GM12878 (cell line): ENCODE results near the gene YIF1A. TPM values are rescaled to one million over a fixed set of nuclear protein-coding genes. Genes with fewer than 3 reads are reported as not detected.

Experiments used
- ATAC-seq: fragments of 200-7000 bp; cut with Tn5 transposase; 3 replicates; pipeline ENCODE4 v1.9.1; 2020; ENCODE audit warnings: mild to moderate bottlenecking, moderate library complexity
- BruUV-seq: library from RNA; stranded (reverse); fragments of 400-500 nt; replicated peaks from 2 replicates; lab custom pipeline; 2021; lab: Mats Ljungman, UMichigan
- CTCF ChIA-PET: fragments of 300-600 bp; sonication (Branson Sonifier 250); formaldehyde crosslinking; extraction: SDS; loops from one replicate; lab custom pipeline; 2021; ENCODE audit warnings: inconsistent platforms; lab: Yijun Ruan, JAX
- POLR2A ChIA-PET: fragments of 350-600 bp; formaldehyde crosslinking; extraction: SDS; loops from one replicate; lab custom pipeline; 2021; ENCODE audit warnings: inconsistent platforms; lab: Charles Lee
- RAD21 ChIA-PET: fragments of 300-600 bp; sonication (Branson Sonifier 250); formaldehyde crosslinking; loops from one replicate; lab custom pipeline; 2023; ENCODE audit warnings: antibody characterized with exemption; ENCODE audit not compliant: unreplicated experiment; lab: Charles Lee
- SMC1A ChIA-PET: fragments of 300-600 bp; sonication (Branson Sonifier 250); formaldehyde crosslinking; loops from one replicate; lab custom pipeline; 2023; ENCODE audit not compliant: unreplicated experiment, uncharacterized antibody; lab: Charles Lee
- DNase-seq: peaks from one replicate; pipeline ENCODE4 v3.0.0-alpha.2; 2011; ENCODE audit warnings: low read depth, low spot score
- FAIRE-seq: peaks from 3 replicates; lab custom pipeline; 2011; peaks lifted over from hg19 to GRCh38; lab: Jason Lieb, UNC
- H2AFZ ChIP-seq: 2 replicates; pipeline ENCODE4 v1.6.0; 2011; ENCODE audit warnings: low read depth, low read length, control low read depth; ENCODE audit not compliant: control insufficient read depth
- H3K27ac ChIP-seq: 2 replicates; pipeline ENCODE4 v1.5.1; 2011; ENCODE audit warnings: control low read depth; ENCODE audit not compliant: control insufficient read depth, insufficient read depth
- H3K27me3 ChIP-seq, 2 experiments: replicated peaks in 1 of 2; 2 replicates each; pipeline versions ENCODE4 v1.6.0 to v1.6.1; 2011; ENCODE audit warnings: low read length in 1 of 2; ENCODE audit not compliant: control insufficient read depth in 2 of 2, insufficient read depth in 2 of 2
- H3K36me3 ChIP-seq, 2 experiments: 2 replicates each; pipeline ENCODE4 v1.5.1; 2011; ENCODE audit warnings: low read length in 1 of 2; ENCODE audit not compliant: control insufficient read depth in 2 of 2, insufficient read depth in 2 of 2
- H3K4me1 ChIP-seq: 2 replicates; pipeline ENCODE4 v1.6.1; 2011; ENCODE audit warnings: mild to moderate bottlenecking, low read length, moderate library complexity, mixed read lengths; ENCODE audit not compliant: control insufficient read depth, insufficient read depth
- H3K4me2 ChIP-seq: 2 replicates; pipeline ENCODE4 v1.6.0; 2011; ENCODE audit warnings: control low read depth; ENCODE audit not compliant: control insufficient read depth, insufficient read depth
- H3K4me3 ChIP-seq: fragments of 200-600 bp; sonication (generic); 2 replicates; pipeline ENCODE4 v1.5.1; 2016
- H3K79me2 ChIP-seq: 2 replicates; pipeline ENCODE4 v1.6.0; 2011; ENCODE audit warnings: low read length; ENCODE audit not compliant: control insufficient read depth, insufficient read depth
- H3K9ac ChIP-seq: 2 replicates; pipeline ENCODE4 v1.8.0; 2011; ENCODE audit warnings: low read length, control low read depth, mixed read lengths; ENCODE audit not compliant: control insufficient read depth, insufficient read depth
- H3K9me3 ChIP-seq: replicated peaks from 3 replicates; pipeline ENCODE4 v1.5.1; 2011; ENCODE audit warnings: mild to moderate bottlenecking, low read length; ENCODE audit not compliant: control insufficient read depth, insufficient read depth
- H4K20me1 ChIP-seq: 2 replicates; pipeline ENCODE4 v1.6.0; 2011; ENCODE audit not compliant: control insufficient read depth, insufficient read depth
- E4F1 ChIP-seq: fragments of 450-650 bp; IDR thresholded peaks from 2 replicates; pipeline ENCODE4 v1.6.1; 2018; ENCODE audit warnings: borderline replicate concordance, mild to moderate bottlenecking; ENCODE audit not compliant: partially characterized antibody
- EGR1 ChIP-seq, 2 experiments: IDR thresholded peaks; 1 replicate in 1 of 2; 2 replicates in 1 of 2; pipeline ENCODE4 v1.6.1; 2011 to 2012; ENCODE audit warnings: low read depth in 2 of 2, low read length in 2 of 2, borderline replicate concordance in 1 of 2, mild to moderate bottlenecking in 1 of 2, moderate library complexity in 1 of 2
- FOS ChIP-seq: IDR thresholded peaks from 3 replicates; pipeline ENCODE4 v1.6.1; 2011; ENCODE audit warnings: borderline replicate concordance; ENCODE audit not compliant: insufficient read length; ENCODE audit errors: extremely low read depth
- GABPA ChIP-seq: IDR thresholded peaks from 2 replicates; pipeline ENCODE4 v1.6.1; 2014; ENCODE audit warnings: antibody characterized with exemption, low read depth, mild to moderate bottlenecking, inconsistent platforms
- HDAC2 ChIP-seq: fragments of 200-600 bp; sonication (generic); IDR thresholded peaks from 2 replicates; pipeline ENCODE4 v1.6.1; 2017
- MXI1 ChIP-seq: fragments of 150-350 bp; IDR thresholded peaks from 2 replicates; pipeline ENCODE4 v1.6.1; 2011; ENCODE audit warnings: low read depth, mild to moderate bottlenecking, inconsistent platforms, low read length, improper control_type of control experiment
- PBX3 ChIP-seq: IDR thresholded peaks from 2 replicates; pipeline ENCODE4 v1.6.1; 2011; ENCODE audit warnings: mild to moderate bottlenecking, low read depth, low read length, moderate library complexity; ENCODE audit not compliant: insufficient replicate concordance
- PKNOX1 ChIP-seq: fragments of 450-650 bp; IDR thresholded peaks from 2 replicates; pipeline ENCODE4 v1.6.1; 2016; ENCODE audit warnings: mild to moderate bottlenecking
- PRDM15 ChIP-seq: fragments of 450-650 bp; formaldehyde crosslinking; IDR thresholded peaks from 2 replicates; pipeline ENCODE4 v1.4.0; 2020; ENCODE audit warnings: mild to moderate bottlenecking, moderate library complexity
- SP1 ChIP-seq: IDR thresholded peaks from one replicate; pipeline ENCODE4 v1.6.1; 2011; ENCODE audit warnings: low read depth, low read length
- TCF3 ChIP-seq: IDR thresholded peaks from 2 replicates; pipeline ENCODE4 v1.6.1; 2012; ENCODE audit warnings: low read depth, mild to moderate bottlenecking, low read length, borderline replicate concordance; ENCODE audit not compliant: insufficient read depth
- ZNF24 ChIP-seq: fragments of 450-650 bp; IDR thresholded peaks from 2 replicates; pipeline ENCODE4 v1.6.1; 2017; ENCODE audit warnings: antibody characterized with exemption, mild to moderate bottlenecking
- ZNF622 ChIP-seq: fragments of 450-650 bp; IDR thresholded peaks from 2 replicates; pipeline ENCODE4 v1.6.1; 2017; ENCODE audit warnings: mild to moderate bottlenecking, inconsistent platforms
- WGBS: methylation state at CpG from one replicate; pipeline ENCODE4 v1.1.6; 2016; ENCODE audit warnings: low lambda C conversion rate; ENCODE audit not compliant: insufficient replicate concordance, insufficient coverage; ENCODE audit errors: missing lambda C conversion rate; 5-methylcytosine and 5-hydroxymethylcytosine counted together
- in situ Hi-C: fragments of 300-500 bp; cut with MboI; formaldehyde crosslinking; loops from 9 replicates; pipeline ENCODE4 v1.14.3; 2018; ENCODE audit warnings: mixed read lengths
- intact Hi-C: fragments of 100-400 bp; cut with micrococcal nuclease; formaldehyde crosslinking; loops from one replicate; pipeline ENCODE4 v1.14.2; 2022; ENCODE audit not compliant: unreplicated experiment
- polyA plus RNA-seq, 11 experiments: library from polyadenylated mRNA; depleted of rRNA in 4 of 11; unstranded in 6 of 11; stranded (reverse) in 5 of 11; fragments of >200 nt; fragmentation: Nextera tagmentation in 4 of 11; fragmentation: Illumina TruSeq in 1 of 11; extraction: Ambion mirVana in 4 of 11; extraction: Trizol in 1 of 11; gene quantifications; 1 replicate in 1 of 11; 2 replicates in 10 of 11; pipeline versions ENCODE4 v1.2.1 to v1.2.3, GENCODE V29; 2011 to 2016; ENCODE audit warnings: inconsistent platforms in 2 of 11, missing spikeins in 2 of 11, low read depth in 1 of 11
- total RNA-seq, 4 experiments: library from RNA; depleted of rRNA in 3 of 4; stranded (reverse); fragments of >200 nt in 3 of 4; fragmentation: Illumina TruSeq in 1 of 4; extraction: Trizol in 1 of 4; gene quantifications; 2 replicates each; pipeline versions ENCODE4 v1.2.1 to v1.2.3, GENCODE V29; 2013 to 2021

Gene YIF1A
- total and polyA plus RNA-seq, 10 of the 15 experiments (the other 5 are each of a cell fraction or from before 2014, with no cell fraction given), result 6.6 to 128 (median 71.7) TPM

GRCh38 chr11:66239998-66240780 is 48.8 kb downstream of the YIF1A start (continued):
- TF ChIP-seq PRDM15 (CRISPR knock-in tag), result no peak
- no peak for TF ChIP-seq ZNF622

DNA sequence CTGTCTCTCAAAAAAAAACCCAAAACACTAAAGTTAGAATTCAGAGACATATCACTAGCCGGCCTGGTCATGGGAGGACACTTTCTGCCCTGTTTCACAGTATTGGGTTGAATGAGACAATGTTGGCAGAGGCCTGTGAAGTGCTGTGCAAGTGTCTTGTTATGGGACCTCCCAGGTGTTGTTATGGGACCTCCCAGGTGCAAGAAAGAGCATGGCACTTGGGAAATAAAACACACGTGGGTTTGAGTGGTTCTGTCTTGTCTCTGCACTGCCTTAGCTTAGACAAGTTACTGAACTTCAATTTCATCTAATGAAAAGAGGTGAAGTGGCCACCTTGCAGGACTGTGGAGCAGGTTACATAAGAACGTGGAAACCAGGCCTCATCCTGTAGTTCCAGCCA is 49.4 kb downstream of the YIF1A start:
- ATAC-seq, result no peak
- no TSS peak for BruUV-seq
- H3K9me3 ChIP-seq, result no peaks in the 10 kb centered on the region
- RAD21 ChIA-PET, result no interaction called here
- SMC1A ChIA-PET, result no interaction called here
- no peaks in the 10 kb centered on the region for H4K20me1 ChIP-seq
- H3K4me2 ChIP-seq, result no peak overlapping the region
- H3K27ac ChIP-seq, result no peak overlapping the region
- H3K27me3 ChIP-seq, result no peaks in the 10 kb centered on the region
- H3K36me3 ChIP-seq, result peaks cover 10 to 20% of the 10 kb centered on the region in 2 experiments
- H2AFZ ChIP-seq, result no peak overlapping the region
- H3K4me1 ChIP-seq, result no peaks in the 10 kb centered on the region
- no peak for DNase-seq
- POLR2A ChIA-PET, result no interaction called here
- H3K4me3 ChIP-seq, result no peak overlapping the region
- FAIRE-seq, result no peak
- H3K9ac ChIP-seq, result no peak overlapping the region
- intact Hi-C loops (no loop called here), in situ Hi-C loops (no loop called here)
- H3K79me2 ChIP-seq, result no peaks in the 10 kb centered on the region
- CTCF ChIA-PET, result no interaction called here
- WGBS, result 73% methylated on average over 3 of the region's 3 CpGs
- TF ChIP-seq EGR1 (IDR thresholded peaks at IDR 0.05; ENCODE audit: borderline replicate concordance in 1 of 2, low read depth in 2 of 2, low read length in 2 of 2) (no peak), FOS (no peak), PBX3 (no peak), HDAC2 (no peak), SP1 (no peak), GABPA (no peak), MXI1 (no peak), ZNF24 (no peak), TCF3 (no peak), PKNOX1 (no peak), E4F1 (no peak)
